A549 (cell line): ENCODE data around the gene CSNK1D.

Experiments
- CTCF ChIP-seq: fragments of >200 bp; sonication (Bioruptor Twin); formaldehyde crosslinking; IDR thresholded peaks from 3 replicates; pipeline ENCODE4 v1.5.1; 2016
- KDM1A ChIP-seq: fragments of 200-600 bp; sonication (generic); IDR thresholded peaks from 2 replicates; pipeline ENCODE4 v1.6.1; 2016; ENCODE audit warnings: low read depth, mild to moderate bottlenecking
- NPAS2 ChIP-seq: fragments of 250-450 bp; sonication (Bioruptor Pico); IDR thresholded peaks from 2 replicates; pipeline ENCODE4 v1.8.0; 2022; ENCODE audit warnings: mild to moderate bottlenecking, moderate library complexity, borderline replicate concordance
- POLR2A ChIP-seq: IDR thresholded peaks from 2 replicates; pipeline ENCODE4 v1.6.1; 2012; ENCODE audit warnings: mild to moderate bottlenecking, low read length
- SMC3 ChIP-seq: fragments of >200 bp; sonication (Bioruptor Twin); formaldehyde crosslinking; IDR thresholded peaks from 3 replicates; pipeline ENCODE4 v1.6.1; 2018; ENCODE audit warnings: inconsistent platforms
- TF ChIP-seq, protein P1 (sequence below): fragments of 450-650 bp; IDR thresholded peaks from 2 replicates; pipeline ENCODE4 v1.6.1; 2014; ENCODE audit warnings: antibody characterized with exemption
- TF ChIP-seq, protein P2 (sequence below): IDR thresholded peaks from 2 replicates; pipeline ENCODE4 v1.6.1; 2012

GRCh38 chr17:82298538-82299421, 25.3 kb upstream of the CSNK1D start:
- TF ChIP-seq CTCF (no peak), NPAS2 (CRISPR knock-in tag) (no peak), KDM1A (no peak), POLR2A (no peak), SMC3 (no peak; the same call in 2 of the 3 replicates)
- TF ChIP-seq, protein P1, sequence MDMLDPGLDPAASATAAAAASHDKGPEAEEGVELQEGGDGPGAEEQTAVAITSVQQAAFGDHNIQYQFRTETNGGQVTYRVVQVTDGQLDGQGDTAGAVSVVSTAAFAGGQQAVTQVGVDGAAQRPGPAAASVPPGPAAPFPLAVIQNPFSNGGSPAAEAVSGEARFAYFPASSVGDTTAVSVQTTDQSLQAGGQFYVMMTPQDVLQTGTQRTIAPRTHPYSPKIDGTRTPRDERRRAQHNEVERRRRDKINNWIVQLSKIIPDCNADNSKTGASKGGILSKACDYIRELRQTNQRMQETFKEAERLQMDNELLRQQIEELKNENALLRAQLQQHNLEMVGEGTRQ, result no peak
- TF ChIP-seq, protein P2, sequence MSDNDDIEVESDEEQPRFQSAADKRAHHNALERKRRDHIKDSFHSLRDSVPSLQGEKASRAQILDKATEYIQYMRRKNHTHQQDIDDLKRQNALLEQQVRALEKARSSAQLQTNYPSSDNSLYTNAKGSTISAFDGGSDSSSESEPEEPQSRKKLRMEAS, result no peak
